WTC11 (cell line): Measurements from ENCODE around the gene ALS2CL. TPM values are rescaled to one million over a fixed set of nuclear protein-coding genes. Genes with fewer than 3 reads are reported as not detected.

Experiments
- ATAC-seq: fragments of 200-7000 bp; cut with Tn5 transposase; 2 replicates; pipeline ENCODE4 v1.10.0; 2021; ENCODE audit warnings: mild to moderate bottlenecking, moderate library complexity
- CTCF ChIA-PET: fragments of 300-600 bp; sonication (Branson Sonifier 250); formaldehyde crosslinking; loops from one replicate; lab custom pipeline; 2021; ENCODE audit warnings: antibody characterized with exemption; lab: Charles Lee
- POLR2A ChIA-PET: fragments of 350-600 bp; sonication (Branson Sonifier 250); formaldehyde crosslinking; loops from one replicate; lab custom pipeline; 2021; ENCODE audit warnings: antibody characterized with exemption; lab: Charles Lee
- DNase-seq: peaks from one replicate; pipeline ENCODE4 v3.0.0; 2021; ENCODE audit warnings: low spot score
- H3K27ac Mint-ChIP-seq: 2 replicates; pipeline ENCODE4 v1.8.0; 2021; ENCODE audit warnings: mixed read lengths
- H3K27me3 Mint-ChIP-seq: 2 replicates; pipeline ENCODE4 v1.8.0; 2021; ENCODE audit warnings: low read depth, mild to moderate bottlenecking, moderate library complexity, mixed read lengths
- H3K36me3 Mint-ChIP-seq: 2 replicates; pipeline ENCODE4 v1.8.0; 2021; ENCODE audit warnings: mixed read lengths
- H3K4me1 Mint-ChIP-seq: 2 replicates; pipeline ENCODE4 v1.8.0; 2022; ENCODE audit warnings: mixed read lengths
- H3K4me3 Mint-ChIP-seq: 2 replicates; pipeline ENCODE4 v1.8.0; 2021; ENCODE audit warnings: mild to moderate bottlenecking, moderate library complexity, mixed read lengths
- H3K9me3 Mint-ChIP-seq: 2 replicates; pipeline ENCODE4 v1.8.0; 2021; ENCODE audit warnings: mixed read lengths
- PRDM15 ChIP-seq: sonication (generic); formaldehyde crosslinking; IDR thresholded peaks from 2 replicates; pipeline ENCODE4 v1.8.0; 2022; ENCODE audit warnings: missing genetic modification reagents
- ZNF396 ChIP-seq: fragments of 250-450 bp; sonication (Bioruptor Pico); IDR thresholded peaks from 2 replicates; pipeline ENCODE4 v1.8.0; 2021; ENCODE audit warnings: mild to moderate bottlenecking, moderate library complexity, borderline replicate concordance
- total RNA-seq: library from RNA; stranded (reverse); gene quantifications from 3 replicates; pipeline ENCODE4 v1.2.3, GENCODE V29; 2021

Gene ALS2CL
- total RNA-seq, 1 experiment from 2014 or later = 12.6 TPM

DNA sequence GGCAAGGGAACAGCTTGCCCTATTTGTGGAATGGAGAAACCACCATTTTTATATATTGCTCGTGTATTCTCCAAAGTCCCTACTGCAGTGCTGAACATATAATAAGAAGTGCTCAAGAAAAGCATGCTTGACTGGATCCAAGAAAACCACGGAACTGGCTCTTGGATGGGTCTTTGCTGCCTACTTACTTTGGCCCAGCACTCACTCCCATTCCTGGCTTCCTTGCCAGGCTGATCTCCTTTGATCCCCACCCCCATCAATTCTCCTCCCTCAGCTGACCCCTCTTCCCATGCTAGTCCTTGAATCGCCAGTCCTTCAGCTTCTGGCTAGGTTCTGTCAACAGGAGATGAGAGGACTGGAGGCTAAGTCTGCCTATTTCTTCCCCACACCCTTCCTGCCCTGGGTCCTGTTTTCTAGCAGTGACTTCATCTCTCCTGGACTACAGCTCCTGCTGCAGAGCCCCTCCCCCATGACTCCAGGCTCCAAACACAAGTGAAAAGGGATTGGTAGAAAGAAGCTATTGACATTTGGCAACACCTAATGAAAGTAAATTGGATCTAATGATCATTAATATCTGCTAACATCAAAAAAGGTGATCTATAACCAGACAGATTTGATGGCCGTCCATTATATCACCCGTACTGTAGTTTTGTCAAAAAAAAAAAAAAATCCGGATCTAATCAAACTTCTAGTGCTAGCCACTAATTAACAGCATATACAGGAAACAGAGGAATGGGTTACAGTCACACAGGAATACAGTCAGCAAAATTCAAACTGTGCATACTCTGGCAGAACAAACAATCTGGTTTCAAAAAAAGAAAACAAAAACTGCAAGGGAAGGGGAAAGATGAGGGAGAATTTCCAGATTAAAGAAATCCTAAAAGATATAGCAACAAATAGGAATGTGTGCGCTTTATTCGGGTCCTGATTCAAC lies 73.4 kb downstream of the ALS2CL start:
- ATAC-seq = peak; percentile 85
- peak overlapping the region; percentile 66; the same call in 1 of the 2 replicates for H3K27ac Mint-ChIP-seq
- CTCF ChIA-PET = interaction anchor here (0.9 to 3.8 kb wide), 8 partner anchors 10 to 157 kb away, joined by 3 to 27 read pairs (median 6); no protein-coding TSS in a partner anchor

More for the DNA sequence above, 73.4 kb downstream of the ALS2CL start:
- H3K9me3 Mint-ChIP-seq = no peaks in the 10 kb centered on the region
- DNase-seq = no peak
- H3K4me1 Mint-ChIP-seq = peaks cover 28% of the 10 kb centered on the region
- H3K27me3 Mint-ChIP-seq = no peaks in the 10 kb centered on the region; the same call in 1 of the 2 replicates
- POLR2A ChIA-PET = interaction anchor here (0.7 kb wide), 1 partner anchor 123 kb away, joined by 4 read pairs; no protein-coding TSS in a partner anchor
- peak; percentile 87 for TF ChIP-seq PRDM15 (CRISPR knock-in tag)
- TF ChIP-seq ZNF396 (CRISPR knock-in tag) = no peak
- no peak overlapping the region for H3K4me3 Mint-ChIP-seq
- H3K36me3 Mint-ChIP-seq = no peaks in the 10 kb centered on the region

Other genes with a start within 250 kb of the ALS2CL start
- gene LTF, start 228.8 kb downstream of the ALS2CL start, total RNA-seq = 0.14 to 0.30 TPM (median 0.22 TPM) in 3 replicates
- not detected in 3 replicates for gene RTP3, start 195.7 kb downstream of the ALS2CL start, total RNA-seq
- 4.0 to 4.9 TPM (median 4.9 TPM) in 3 replicates for gene LRRC2, start 127.4 kb downstream of the ALS2CL start, total RNA-seq
- 0.09 to 0.14 TPM (median 0.13 TPM) in 3 replicates for gene FAM240A, start 81.2 kb downstream of the ALS2CL start, total RNA-seq
- 0.57 to 1.3 TPM (median 0.69 TPM) in 3 replicates for gene TMIE, start 7.7 kb upstream of the ALS2CL start, total RNA-seq
- gene PRSS50, start 24.2 kb upstream of the ALS2CL start, total RNA-seq = 0.70 to 1.4 TPM (median 1.2 TPM) in 3 replicates
- 0.31 TPM in 1 of 3 replicates, not detected in the others for gene MYL3, start 169.8 kb upstream of the ALS2CL start, total RNA-seq
- 4.0 to 12.0 TPM (median 5.6 TPM) in 3 replicates for gene PTH1R, start 184.0 kb upstream of the ALS2CL start, total RNA-seq